Measurements from ENCODE around the gene GNA14. TPM values are rescaled to one million over a fixed set of nuclear protein-coding genes. Genes with fewer than 3 reads are reported as not detected.
"Not testable (repeated sequence)": the region's sequence is repeated elsewhere in the genome, so short reads cannot be mapped to it uniquely, and the experiment has no call there.

GNA14 gene
- total and polyA plus RNA-seq, 4 donors = 1.0 to 13.6 (median 4.1) TPM

GRCh38 chr9:77587851-77588250 is 60.3 kb downstream of the GNA14 start:
- no peak overlapping the region for H3K4me3 ChIP-seq (ENCODE audit: low read length in 2 of 2)
- WGBS, 2 donors = 79 to 80% methylated on average over 2 of the region's 2 CpGs
- intact Hi-C loops (cut with DNase I) = no loop called here
- no peaks in the 10 kb centered on the region for H3K36me3 ChIP-seq (ENCODE audit: control insufficient read depth in 1 of 2, insufficient read depth in 2 of 2, low read length in 1 of 2)
- no peaks in the 10 kb centered on the region for H3K4me1 ChIP-seq (ENCODE audit: control insufficient read depth in 1 of 2, insufficient read depth in 2 of 2, low read length in 2 of 2)
- H3K27ac ChIP-seq (ENCODE audit: low read depth in 1 of 2, low read length in 2 of 2) = no peak overlapping the region
- DNase-seq (no peak), ATAC-seq (ENCODE audit: low FRiP score) (no peak)
- H3K27me3 ChIP-seq (ENCODE audit: control insufficient read depth in 1 of 2, insufficient read depth in 2 of 2, low read length in 1 of 2) = peaks cover 0 to 2% of the 10 kb centered on the region in 2 donors
- no peaks in the 10 kb centered on the region for H3K9me3 ChIP-seq (ENCODE audit: control insufficient read depth, low read length)

- no peak overlapping the region for H3K4me3 ChIP-seq (ENCODE audit: low read length in 2 of 2)
- no peaks in the 10 kb centered on the region for H3K36me3 ChIP-seq (ENCODE audit: control insufficient read depth in 1 of 2, insufficient read depth in 2 of 2, low read length in 1 of 2)
- H3K9me3 ChIP-seq (ENCODE audit: control insufficient read depth, low read length) = no peaks in the 10 kb centered on the region
- no peak overlapping the region for H3K27ac ChIP-seq (ENCODE audit: low read depth in 1 of 2, low read length in 2 of 2)
- H3K27me3 ChIP-seq (ENCODE audit: control insufficient read depth in 1 of 2, insufficient read depth in 2 of 2, low read length in 1 of 2) = peaks cover 0 to 2% of the 10 kb centered on the region in 2 donors
- H3K4me1 ChIP-seq (ENCODE audit: control insufficient read depth in 1 of 2, insufficient read depth in 2 of 2, low read length in 2 of 2) = no peaks in the 10 kb centered on the region
- no peak for DNase-seq
- ATAC-seq (ENCODE audit: low FRiP score) = no peak
- intact Hi-C loops (cut with DNase I) = no loop called here
Measured at GRCh38 chr9:77587042-77587441, 61.1 kb downstream of the GNA14 start.

GRCh38 chr9:77586591-77586990 is 61.5 kb downstream of the GNA14 start:
- DNase-seq = no peak
- Histone ChIP-seq H3K9me3 (ENCODE audit: control insufficient read depth, low read length) (no peaks in the 10 kb centered on the region), H3K4me3 (ENCODE audit: low read length in 2 of 2) (no peak overlapping the region), H3K27ac (ENCODE audit: low read depth in 1 of 2, low read length in 2 of 2) (no peak overlapping the region), H3K27me3 (ENCODE audit: control insufficient read depth in 1 of 2, insufficient read depth in 2 of 2, low read length in 1 of 2) (peaks cover 0 to 2% of the 10 kb centered on the region in 2 donors), H3K4me1 (ENCODE audit: control insufficient read depth in 1 of 2, insufficient read depth in 2 of 2, low read length in 2 of 2) (no peaks in the 10 kb centered on the region), H3K36me3 (ENCODE audit: control insufficient read depth in 1 of 2, insufficient read depth in 2 of 2, low read length in 1 of 2) (no peaks in the 10 kb centered on the region)
- 92 to 93% methylated on average over 12 of the region's 12 CpGs for whole genome bisulfite sequencing, 2 donors
- no peak for ATAC-seq (ENCODE audit: low FRiP score)
- intact Hi-C loops (cut with DNase I) = no loop called here

GRCh38 chr9:77585335-77585786 is 62.8 kb downstream of the GNA14 start:
- H3K27ac ChIP-seq (ENCODE audit: low read depth in 1 of 2, low read length in 2 of 2) = no peak overlapping the region
- ATAC-seq (ENCODE audit: low FRiP score) = no peak
- intact Hi-C loops (cut with DNase I) = no loop called here
- H3K4me1 ChIP-seq (ENCODE audit: control insufficient read depth in 1 of 2, insufficient read depth in 2 of 2, low read length in 2 of 2) = no peaks in the 10 kb centered on the region
- H3K27me3 ChIP-seq (ENCODE audit: control insufficient read depth in 1 of 2, insufficient read depth in 2 of 2, low read length in 1 of 2) = peaks cover 0 to 2% of the 10 kb centered on the region in 2 donors
- WGBS, 2 donors = 77 to 83% methylated on average over 2 of the region's 2 CpGs
- H3K36me3 ChIP-seq (ENCODE audit: control insufficient read depth in 1 of 2, insufficient read depth in 2 of 2, low read length in 1 of 2) = no peaks in the 10 kb centered on the region
- DNase-seq = no peak
- H3K4me3 ChIP-seq (ENCODE audit: low read length in 2 of 2) = no peak overlapping the region
- H3K9me3 ChIP-seq (ENCODE audit: control insufficient read depth, low read length) = no peaks in the 10 kb centered on the region

- H3K27me3 ChIP-seq (ENCODE audit: control insufficient read depth in 1 of 2, insufficient read depth in 2 of 2, low read length in 1 of 2); DNase-seq; H3K27ac ChIP-seq (ENCODE audit: low read depth in 1 of 2, low read length in 2 of 2); H3K4me3 ChIP-seq (ENCODE audit: low read length in 2 of 2); H3K9me3 ChIP-seq (ENCODE audit: control insufficient read depth, low read length); H3K36me3 ChIP-seq (ENCODE audit: control insufficient read depth in 1 of 2, insufficient read depth in 2 of 2, low read length in 1 of 2); intact Hi-C loops (cut with DNase I); H3K4me1 ChIP-seq (ENCODE audit: control insufficient read depth in 1 of 2, insufficient read depth in 2 of 2, low read length in 2 of 2); ATAC-seq (ENCODE audit: low FRiP score): not testable (repeated sequence)
- 90 to 96% methylated on average over 4 of the region's 4 CpGs for WGBS, 2 donors
Measured at GRCh38 chr9:77584927-77585326, 63.2 kb downstream of the GNA14 start.

GRCh38 chr9:77582961-77583576 is 65.1 kb downstream of the GNA14 start:
- Histone ChIP-seq H3K9me3 (ENCODE audit: control insufficient read depth, low read length) (no peaks in the 10 kb centered on the region), H3K4me1 (ENCODE audit: control insufficient read depth in 1 of 2, insufficient read depth in 2 of 2, low read length in 2 of 2) (no peaks in the 10 kb centered on the region), H3K27ac (ENCODE audit: low read depth in 1 of 2, low read length in 2 of 2) (no peak overlapping the region), H3K27me3 (ENCODE audit: control insufficient read depth in 1 of 2, insufficient read depth in 2 of 2, low read length in 1 of 2) (peaks cover 0 to 2% of the 10 kb centered on the region in 2 donors), H3K4me3 (ENCODE audit: low read length in 2 of 2) (no peak overlapping the region), H3K36me3 (ENCODE audit: control insufficient read depth in 1 of 2, insufficient read depth in 2 of 2, low read length in 1 of 2) (no peaks in the 10 kb centered on the region)
- intact Hi-C loops (cut with DNase I) = no loop called here
- 40 to 44% methylated on average over 5 of the region's 5 CpGs for WGBS, 2 donors
- ATAC-seq (ENCODE audit: low FRiP score) (no peak), DNase-seq (no peak)

- H3K27me3 ChIP-seq (ENCODE audit: control insufficient read depth in 1 of 2, insufficient read depth in 2 of 2, low read length in 1 of 2) = peaks cover 0 to 2% of the 10 kb centered on the region in 2 donors
- ATAC-seq (ENCODE audit: low FRiP score) = no peak
- H3K9me3 ChIP-seq (ENCODE audit: control insufficient read depth, low read length) = no peaks in the 10 kb centered on the region
- H3K27ac ChIP-seq (ENCODE audit: low read depth in 1 of 2, low read length in 2 of 2) = no peak overlapping the region
- no peaks in the 10 kb centered on the region for H3K4me1 ChIP-seq (ENCODE audit: control insufficient read depth in 1 of 2, insufficient read depth in 2 of 2, low read length in 2 of 2)
- intact Hi-C loops (cut with DNase I) = no loop called here
- no peak overlapping the region for H3K4me3 ChIP-seq (ENCODE audit: low read length in 2 of 2)
- DNase-seq = no peak
- 92 to 95% methylated on average over 3 of the region's 3 CpGs for WGBS, 2 donors
- no peaks in the 10 kb centered on the region for H3K36me3 ChIP-seq (ENCODE audit: control insufficient read depth in 1 of 2, insufficient read depth in 2 of 2, low read length in 1 of 2)
Measured at GRCh38 chr9:77582525-77582924, 65.6 kb downstream of the GNA14 start.

- Histone ChIP-seq H3K9me3 (ENCODE audit: control insufficient read depth, low read length) (no peaks in the 10 kb centered on the region), H3K36me3 (ENCODE audit: control insufficient read depth in 1 of 2, insufficient read depth in 2 of 2, low read length in 1 of 2) (no peaks in the 10 kb centered on the region), H3K27me3 (ENCODE audit: control insufficient read depth in 1 of 2, insufficient read depth in 2 of 2, low read length in 1 of 2) (no peaks in the 10 kb centered on the region), H3K4me1 (ENCODE audit: control insufficient read depth in 1 of 2, insufficient read depth in 2 of 2, low read length in 2 of 2) (no peaks in the 10 kb centered on the region), H3K27ac (ENCODE audit: low read depth in 1 of 2, low read length in 2 of 2) (no peak overlapping the region), H3K4me3 (ENCODE audit: low read length in 2 of 2) (no peak overlapping the region)
- intact Hi-C loops (cut with DNase I) = no loop called here
- DNase-seq (no peak), ATAC-seq (ENCODE audit: low FRiP score) (no peak)
- 53 to 60% methylated on average over 2 of the region's 2 CpGs for WGBS, 2 donors
Measured at GRCh38 chr9:77575785-77576184, 72.3 kb downstream of the GNA14 start.

- DNase-seq (no peak), ATAC-seq (ENCODE audit: low FRiP score) (no peak)
- Histone ChIP-seq H3K27me3 (ENCODE audit: control insufficient read depth in 1 of 2, insufficient read depth in 2 of 2, low read length in 1 of 2) (no peaks in the 10 kb centered on the region), H3K27ac (ENCODE audit: low read depth in 1 of 2, low read length in 2 of 2) (no peak overlapping the region), H3K4me1 (ENCODE audit: control insufficient read depth in 1 of 2, insufficient read depth in 2 of 2, low read length in 2 of 2) (no peaks in the 10 kb centered on the region), H3K4me3 (ENCODE audit: low read length in 2 of 2) (no peak overlapping the region), H3K36me3 (ENCODE audit: control insufficient read depth in 1 of 2, insufficient read depth in 2 of 2, low read length in 1 of 2) (no peaks in the 10 kb centered on the region), H3K9me3 (ENCODE audit: control insufficient read depth, low read length) (no peaks in the 10 kb centered on the region)
- WGBS, 2 donors = 78 to 81% methylated on average over 4 of the region's 4 CpGs
- intact Hi-C loops (cut with DNase I) = no loop called here
Measured at GRCh38 chr9:77569335-77569734, 78.8 kb downstream of the GNA14 start.
